IPS-18c (cell line): Measurements from ENCODE around the gene SECTM1.
"Not testable (repeated sequence)": the region's sequence is repeated elsewhere in the genome, so short reads cannot be mapped to it uniquely, and the experiment has no call there.

Experiments used
- H3K4me3 ChIP-seq: 2 replicates; pipeline ENCODE4 v1.7.0; 2013; ENCODE audit warnings: low read depth, mild to moderate bottlenecking, low read length, moderate library complexity; ENCODE audit not compliant: insufficient read depth
- H3K9me3 ChIP-seq: one replicate; pipeline ENCODE4 v1.6.1; 2013; ENCODE audit warnings: mild to moderate bottlenecking, low read length, moderate library complexity; ENCODE audit not compliant: control insufficient read depth, insufficient read depth

SECTM1 gene

GRCh38 chr17:82351713-82352488 is 18.3 kb upstream of the SECTM1 start:
- H3K9me3 ChIP-seq, result no peaks in the 10 kb centered on the region
- H3K4me3 ChIP-seq, result no peak overlapping the region

- Histone ChIP-seq H3K4me3 (no peak overlapping the region), H3K9me3 (no peaks in the 10 kb centered on the region)
Observed at GRCh38 chr17:82351254-82351712, 17.7 kb upstream of the SECTM1 start.

- H3K4me3 ChIP-seq, result no peak overlapping the region
- H3K9me3 ChIP-seq, result no peaks in the 10 kb centered on the region
Observed at GRCh38 chr17:82350182-82351030, 16.8 kb upstream of the SECTM1 start.

- H3K4me3 ChIP-seq, result no peak overlapping the region
- no peaks in the 10 kb centered on the region for H3K9me3 ChIP-seq
Observed at GRCh38 chr17:82349287-82349701, 15.7 kb upstream of the SECTM1 start.

- Histone ChIP-seq H3K9me3 (no peaks in the 10 kb centered on the region), H3K4me3 (no peak overlapping the region)
Observed at GRCh38 chr17:82348866-82349265, 15.3 kb upstream of the SECTM1 start.

GRCh38 chr17:82348434-82348833 is 14.9 kb upstream of the SECTM1 start:
- H3K9me3 ChIP-seq, result no peaks in the 10 kb centered on the region
- no peak overlapping the region for H3K4me3 ChIP-seq

- not testable (repeated sequence) for H3K9me3 ChIP-seq, H3K4me3 ChIP-seq
Observed at GRCh38 chr17:82347994-82348393, 14.4 kb upstream of the SECTM1 start.

- H3K4me3 ChIP-seq, result no peak overlapping the region
- H3K9me3 ChIP-seq, result no peaks in the 10 kb centered on the region
Observed at GRCh38 chr17:82346342-82347300, 13.1 kb upstream of the SECTM1 start.

GRCh38 chr17:82345151-82345976 is 11.8 kb upstream of the SECTM1 start:
- no peak overlapping the region for H3K4me3 ChIP-seq

GRCh38 chr17:82344175-82344907 is 10.8 kb upstream of the SECTM1 start:
- H3K9me3 ChIP-seq, result no peaks in the 10 kb centered on the region
- H3K4me3 ChIP-seq, result no peak overlapping the region

More at GRCh38 chr17:82345151-82345976, 11.8 kb upstream of the SECTM1 start:
- H3K9me3 ChIP-seq, result no peaks in the 10 kb centered on the region

- H3K9me3 ChIP-seq, result no peaks in the 10 kb centered on the region
- H3K4me3 ChIP-seq, result no peak overlapping the region
Observed at GRCh38 chr17:82343560-82343959, 10.0 kb upstream of the SECTM1 start.

GRCh38 chr17:82342361-82343079 is 9.0 kb upstream of the SECTM1 start:
- no peak overlapping the region for H3K4me3 ChIP-seq
- H3K9me3 ChIP-seq, result no peaks in the 10 kb centered on the region

- H3K4me3 ChIP-seq, result no peak overlapping the region
- no peaks in the 10 kb centered on the region for H3K9me3 ChIP-seq
Observed at GRCh38 chr17:82339634-82340580, 6.3 kb upstream of the SECTM1 start.

GRCh38 chr17:82338858-82339633 is 5.5 kb upstream of the SECTM1 start:
- H3K9me3 ChIP-seq, result no peaks in the 10 kb centered on the region
- no peak overlapping the region for H3K4me3 ChIP-seq
